Caco-2 (cell line): ENCODE results near the gene FER. TPM values are rescaled to one million over a fixed set of nuclear protein-coding genes. Genes with fewer than 3 reads are reported as not detected.

Experiments used
- BruUV-seq: library from RNA; stranded (reverse); fragments of 400-500 nt; replicated peaks from 2 replicates; lab custom pipeline; 2021; lab: Mats Ljungman, UMichigan
- CTCF ChIA-PET: fragments of 300-600 bp; sonication (Branson Sonifier 250); formaldehyde crosslinking; loops from one replicate; lab custom pipeline; 2022; ENCODE audit warnings: antibody characterized with exemption; lab: Charles Lee
- POLR2A ChIA-PET: fragments of 300-600 bp; sonication (Branson Sonifier 250); formaldehyde crosslinking; loops from one replicate; lab custom pipeline; 2022; ENCODE audit warnings: antibody characterized with exemption; lab: Charles Lee
- DNase-seq, 2 experiments: peaks; one replicate each; pipeline versions ENCODE4 v3.0.0 to v3.0.0-alpha.2; 2020 to 2022
- H3K27me3 ChIP-seq: replicated peaks from 2 replicates; pipeline ENCODE4 v1.6.0; 2011; ENCODE audit warnings: low read length; ENCODE audit not compliant: control insufficient read depth, insufficient read depth
- H3K36me3 ChIP-seq: 2 replicates; pipeline ENCODE4 v1.5.1; 2011; ENCODE audit warnings: low read length; ENCODE audit not compliant: control insufficient read depth, insufficient read depth
- H3K4me1 ChIP-seq: fragments of 250-450 bp; sonication (Bioruptor Pico); 2 replicates; pipeline ENCODE4 v1.5.1; 2020; ENCODE audit warnings: mild to moderate bottlenecking
- H3K4me3 ChIP-seq: 2 replicates; pipeline ENCODE4 v1.5.1; 2011; ENCODE audit warnings: low read depth, mild to moderate bottlenecking, control low read depth, low read length
- H3K9me3 ChIP-seq: fragments of 250-450 bp; sonication (Bioruptor Pico); 2 replicates; pipeline ENCODE4 v1.5.1; 2020; ENCODE audit warnings: mild to moderate bottlenecking, moderate library complexity
- H3K27ac Mint-ChIP-seq: one replicate; pipeline ENCODE4 v1.8.0; 2022; ENCODE audit warnings: mixed read lengths; ENCODE audit not compliant: unreplicated experiment
- H3K27me3 Mint-ChIP-seq: one replicate; pipeline ENCODE4 v1.8.0; 2022; ENCODE audit warnings: mixed read lengths; ENCODE audit not compliant: insufficient read depth, unreplicated experiment
- H3K36me3 Mint-ChIP-seq: one replicate; pipeline ENCODE4 v1.8.0; 2022; ENCODE audit warnings: mild to moderate bottlenecking, mixed read lengths; ENCODE audit not compliant: insufficient read depth, unreplicated experiment
- H3K4me1 Mint-ChIP-seq: one replicate; pipeline ENCODE4 v1.8.0; 2022; ENCODE audit warnings: low read depth, mixed read lengths; ENCODE audit not compliant: unreplicated experiment
- H3K4me3 Mint-ChIP-seq: one replicate; pipeline ENCODE4 v1.8.0; 2022; ENCODE audit warnings: mild to moderate bottlenecking, moderate library complexity, mixed read lengths; ENCODE audit not compliant: unreplicated experiment
- H3K9me3 Mint-ChIP-seq: one replicate; pipeline ENCODE4 v1.8.0; 2022; ENCODE audit warnings: mixed read lengths; ENCODE audit not compliant: unreplicated experiment
- intact Hi-C: fragments of 100-400 bp; cut with micrococcal nuclease; formaldehyde crosslinking; loops from one replicate; pipeline ENCODE4 v1.10.0; 2022; ENCODE audit not compliant: unreplicated experiment
- total RNA-seq: library from RNA; stranded (reverse); gene quantifications from 2 replicates; pipeline ENCODE4 v1.2.3, GENCODE V29; 2022
- TF ChIP-seq, protein P1 (sequence below), 2 experiments: fragments of 200-600 bp in 1 of 2; IDR thresholded peaks; 1 replicate in 1 of 2; 2 replicates in 1 of 2; pipeline versions ENCODE4 v1.5.1 to v1.8.0; 2011 to 2022; ENCODE audit warnings: antibody characterized with exemption in 1 of 2, control low read depth in 1 of 2, inconsistent platforms in 1 of 2, low read depth in 1 of 2, low read length in 1 of 2, mild to moderate bottlenecking in 1 of 2, moderate library complexity in 1 of 2; ENCODE audit not compliant: insufficient read depth in 1 of 2, severe bottlenecking in 1 of 2, unreplicated experiment in 1 of 2

FER gene
- total RNA-seq, 1 experiment from 2014 or later: 43.1 TPM

DNA sequence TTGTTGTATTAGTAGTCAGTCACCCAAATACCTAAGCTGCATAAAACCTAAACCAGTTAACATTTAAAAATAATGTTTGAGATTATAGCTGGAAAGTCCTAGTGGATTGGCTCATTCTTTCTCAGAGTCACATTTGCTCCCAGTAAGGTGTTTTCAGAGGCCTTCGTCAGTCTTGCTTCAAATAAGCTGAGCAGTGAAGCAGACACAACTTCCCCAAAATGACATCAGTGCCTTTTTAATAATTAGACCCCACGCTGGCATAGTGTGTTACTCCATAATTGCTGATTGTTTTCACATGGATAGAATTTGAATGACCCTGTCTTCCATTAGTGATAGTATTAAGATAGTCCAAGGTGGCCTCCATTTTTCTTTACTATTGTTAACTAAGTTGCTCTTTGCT is 416.3 kb downstream of the FER start:
- Histone ChIP-seq H3K4me3 (no peak overlapping the region), H3K27me3 (no peaks in the 10 kb centered on the region), H3K9me3 (no peaks in the 10 kb centered on the region), H3K36me3 (no peaks in the 10 kb centered on the region), H3K4me1 (no peaks in the 10 kb centered on the region)
- TF ChIP-seq, protein P1, sequence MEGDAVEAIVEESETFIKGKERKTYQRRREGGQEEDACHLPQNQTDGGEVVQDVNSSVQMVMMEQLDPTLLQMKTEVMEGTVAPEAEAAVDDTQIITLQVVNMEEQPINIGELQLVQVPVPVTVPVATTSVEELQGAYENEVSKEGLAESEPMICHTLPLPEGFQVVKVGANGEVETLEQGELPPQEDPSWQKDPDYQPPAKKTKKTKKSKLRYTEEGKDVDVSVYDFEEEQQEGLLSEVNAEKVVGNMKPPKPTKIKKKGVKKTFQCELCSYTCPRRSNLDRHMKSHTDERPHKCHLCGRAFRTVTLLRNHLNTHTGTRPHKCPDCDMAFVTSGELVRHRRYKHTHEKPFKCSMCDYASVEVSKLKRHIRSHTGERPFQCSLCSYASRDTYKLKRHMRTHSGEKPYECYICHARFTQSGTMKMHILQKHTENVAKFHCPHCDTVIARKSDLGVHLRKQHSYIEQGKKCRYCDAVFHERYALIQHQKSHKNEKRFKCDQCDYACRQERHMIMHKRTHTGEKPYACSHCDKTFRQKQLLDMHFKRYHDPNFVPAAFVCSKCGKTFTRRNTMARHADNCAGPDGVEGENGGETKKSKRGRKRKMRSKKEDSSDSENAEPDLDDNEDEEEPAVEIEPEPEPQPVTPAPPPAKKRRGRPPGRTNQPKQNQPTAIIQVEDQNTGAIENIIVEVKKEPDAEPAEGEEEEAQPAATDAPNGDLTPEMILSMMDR (IDR thresholded peaks at IDR 0.05; ENCODE audit: insufficient read depth in 1 of 2, low read depth in 1 of 2, low read length in 1 of 2, severe bottlenecking in 1 of 2, unreplicated experiment in 1 of 2): no peak
- Mint-ChIP-seq H3K27ac (no peak overlapping the region), H3K36me3 (peaks cover 6% of the 10 kb centered on the region), H3K9me3 (no peaks in the 10 kb centered on the region), H3K4me1 (no peaks in the 10 kb centered on the region), H3K27me3 (no peaks in the 10 kb centered on the region), H3K4me3 (no peak overlapping the region)
- no TSS peak for BruUV-seq
- no peak for DNase-seq
- intact Hi-C loops: no loop called here
- ChIA-PET POLR2A (no interaction called here), CTCF (no interaction called here)

DNA sequence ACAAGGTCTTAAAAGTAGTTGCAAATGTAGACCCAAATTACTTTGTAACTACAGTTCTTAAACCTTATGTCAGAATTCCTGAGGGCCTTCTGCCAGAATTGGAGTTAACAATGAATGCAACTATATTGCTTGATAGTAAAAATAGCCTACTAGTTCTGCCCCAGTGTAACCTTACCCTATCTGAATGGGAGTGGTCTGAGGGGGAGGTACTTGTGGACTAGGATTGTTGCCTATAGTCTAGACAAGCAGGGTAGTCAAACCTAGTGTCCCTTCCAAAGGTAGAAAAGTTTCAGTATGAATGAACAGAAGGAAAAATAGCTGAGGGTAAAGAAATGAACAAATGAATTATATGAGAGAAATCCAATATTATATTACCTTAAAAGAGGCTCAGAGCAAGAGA is 419.9 kb downstream of the FER start:
- no peak overlapping the region for H3K27ac Mint-ChIP-seq
- no peaks in the 10 kb centered on the region for H3K27me3 Mint-ChIP-seq
- H3K9me3 Mint-ChIP-seq: no peaks in the 10 kb centered on the region
- Histone ChIP-seq H3K27me3 (no peaks in the 10 kb centered on the region), H3K36me3 (no peaks in the 10 kb centered on the region), H3K4me1 (no peaks in the 10 kb centered on the region), H3K4me3 (no peak overlapping the region), H3K9me3 (no peaks in the 10 kb centered on the region)
- H3K4me1 Mint-ChIP-seq: no peaks in the 10 kb centered on the region
- DNase-seq: no peak
- H3K4me3 Mint-ChIP-seq: no peak overlapping the region
- ChIA-PET POLR2A (no interaction called here), CTCF (no interaction called here)
- BruUV-seq: no TSS peak
- intact Hi-C loops: no loop called here
- H3K36me3 Mint-ChIP-seq: peaks cover 6% of the 10 kb centered on the region
- TF ChIP-seq, protein P1 (IDR thresholded peaks at IDR 0.05; ENCODE audit: insufficient read depth in 1 of 2, low read depth in 1 of 2, low read length in 1 of 2, severe bottlenecking in 1 of 2, unreplicated experiment in 1 of 2): no peak

DNA sequence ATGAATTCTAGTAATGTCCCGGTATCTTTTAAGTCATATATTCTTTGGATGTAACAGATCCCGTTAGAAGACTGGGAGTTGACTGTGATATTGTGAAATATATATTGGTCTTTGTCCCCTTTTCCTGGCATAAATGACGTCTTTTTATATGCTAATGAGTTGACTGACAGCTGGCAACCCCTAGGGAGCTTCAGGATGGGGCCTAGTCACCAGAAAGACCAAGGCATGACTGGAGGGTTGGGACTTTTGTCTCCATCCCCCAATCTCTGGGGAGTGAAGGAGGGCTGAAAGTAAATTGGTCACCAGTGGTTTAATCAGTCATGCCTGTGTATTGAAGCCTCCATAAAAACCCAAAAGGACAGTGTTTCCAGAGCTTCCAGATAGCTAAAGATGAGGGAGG is 420.5 kb downstream of the FER start:
- DNase-seq: no peak
- intact Hi-C loops: no loop called here
- Histone ChIP-seq H3K36me3 (no peaks in the 10 kb centered on the region), H3K4me1 (no peaks in the 10 kb centered on the region), H3K9me3 (no peaks in the 10 kb centered on the region), H3K4me3 (no peak overlapping the region), H3K27me3 (no peaks in the 10 kb centered on the region)
- Mint-ChIP-seq H3K9me3 (no peaks in the 10 kb centered on the region), H3K4me1 (no peaks in the 10 kb centered on the region), H3K4me3 (no peak overlapping the region), H3K27ac (no peak overlapping the region), H3K27me3 (no peaks in the 10 kb centered on the region), H3K36me3 (peaks cover 8% of the 10 kb centered on the region)
- BruUV-seq: no TSS peak
- TF ChIP-seq, protein P1 (IDR thresholded peaks at IDR 0.05; ENCODE audit: insufficient read depth in 1 of 2, low read depth in 1 of 2, low read length in 1 of 2, severe bottlenecking in 1 of 2, unreplicated experiment in 1 of 2): no peak
- ChIA-PET CTCF (no interaction called here), POLR2A (no interaction called here)
